ENCODE results near the gene S100A16.
"Not testable (repeated sequence)": the region's sequence is repeated elsewhere in the genome, so short reads cannot be mapped to it uniquely, and the experiment has no call there.

S100A16 gene

DNA sequence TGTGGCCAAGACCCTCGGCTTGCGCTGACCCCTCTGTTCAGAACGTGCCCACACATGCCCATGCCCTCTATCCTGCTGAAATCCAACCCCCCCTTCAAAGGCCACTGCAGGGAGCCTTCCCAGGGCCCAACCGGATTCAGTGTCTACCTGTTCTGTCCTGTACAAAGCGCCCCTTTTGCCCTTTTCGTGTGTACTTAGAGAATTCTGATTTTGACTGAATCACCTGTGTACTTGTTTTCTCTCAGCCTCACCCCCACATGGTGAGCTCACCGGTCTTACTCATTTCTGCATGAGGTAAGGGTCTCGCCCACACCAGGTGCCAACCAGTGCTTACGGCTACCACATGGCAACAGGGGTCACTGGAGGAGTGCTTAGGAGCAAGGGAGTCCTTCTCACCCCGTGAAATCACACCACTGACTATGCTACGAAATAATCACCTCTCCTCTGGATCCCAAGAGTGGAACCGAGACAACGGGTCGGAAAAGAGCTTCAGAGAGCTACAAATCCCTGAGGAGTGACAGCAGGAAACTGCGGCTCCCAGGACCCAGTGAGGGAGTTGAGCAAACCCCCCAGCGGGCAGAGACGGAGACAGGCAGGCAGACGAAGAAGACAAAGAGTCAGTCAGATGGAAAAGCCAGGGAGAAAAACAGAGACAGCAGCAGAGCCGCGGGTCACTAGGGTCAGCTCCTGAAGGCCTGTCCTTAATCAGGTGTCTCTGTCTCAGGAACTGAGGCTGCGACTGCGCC, 45.1 kb downstream of the S100A16 start:
- H3K4me3 ChIP-seq (ENCODE audit: low read depth, low read length), result no peak overlapping the region
- no peak for DNase-seq (ENCODE audit: low read depth)
- TF ChIP-seq, protein P1, sequence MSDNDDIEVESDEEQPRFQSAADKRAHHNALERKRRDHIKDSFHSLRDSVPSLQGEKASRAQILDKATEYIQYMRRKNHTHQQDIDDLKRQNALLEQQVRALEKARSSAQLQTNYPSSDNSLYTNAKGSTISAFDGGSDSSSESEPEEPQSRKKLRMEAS (IDR thresholded peaks at IDR 0.05; ENCODE audit: low read depth, low read length), result no peak
- TF ChIP-seq MYC (IDR thresholded peaks at IDR 0.05; ENCODE audit: low read depth, low read length), result no peak
- TF ChIP-seq POLR2A (IDR thresholded peaks at IDR 0.05; ENCODE audit: extremely low read depth, insufficient read length), result no peak
- TF ChIP-seq, protein P2, sequence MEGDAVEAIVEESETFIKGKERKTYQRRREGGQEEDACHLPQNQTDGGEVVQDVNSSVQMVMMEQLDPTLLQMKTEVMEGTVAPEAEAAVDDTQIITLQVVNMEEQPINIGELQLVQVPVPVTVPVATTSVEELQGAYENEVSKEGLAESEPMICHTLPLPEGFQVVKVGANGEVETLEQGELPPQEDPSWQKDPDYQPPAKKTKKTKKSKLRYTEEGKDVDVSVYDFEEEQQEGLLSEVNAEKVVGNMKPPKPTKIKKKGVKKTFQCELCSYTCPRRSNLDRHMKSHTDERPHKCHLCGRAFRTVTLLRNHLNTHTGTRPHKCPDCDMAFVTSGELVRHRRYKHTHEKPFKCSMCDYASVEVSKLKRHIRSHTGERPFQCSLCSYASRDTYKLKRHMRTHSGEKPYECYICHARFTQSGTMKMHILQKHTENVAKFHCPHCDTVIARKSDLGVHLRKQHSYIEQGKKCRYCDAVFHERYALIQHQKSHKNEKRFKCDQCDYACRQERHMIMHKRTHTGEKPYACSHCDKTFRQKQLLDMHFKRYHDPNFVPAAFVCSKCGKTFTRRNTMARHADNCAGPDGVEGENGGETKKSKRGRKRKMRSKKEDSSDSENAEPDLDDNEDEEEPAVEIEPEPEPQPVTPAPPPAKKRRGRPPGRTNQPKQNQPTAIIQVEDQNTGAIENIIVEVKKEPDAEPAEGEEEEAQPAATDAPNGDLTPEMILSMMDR (IDR thresholded peaks at IDR 0.05; ENCODE audit: low read depth, low read length), result no peak

GRCh38 chr1:153566414-153567371, 46.2 kb downstream of the S100A16 start:
- DNase-seq (ENCODE audit: low read depth), result peak; percentile 97
- no peak overlapping the region for H3K4me3 ChIP-seq (ENCODE audit: low read depth, low read length)
- TF ChIP-seq, protein P2 (IDR thresholded peaks at IDR 0.05; ENCODE audit: low read depth, low read length), result no peak
- TF ChIP-seq, protein P1 (IDR thresholded peaks at IDR 0.05; ENCODE audit: low read depth, low read length), result no peak
- TF ChIP-seq MYC (IDR thresholded peaks at IDR 0.05; ENCODE audit: low read depth, low read length) (no peak), POLR2A (IDR thresholded peaks at IDR 0.05; ENCODE audit: extremely low read depth, insufficient read length) (no peak)

DNA sequence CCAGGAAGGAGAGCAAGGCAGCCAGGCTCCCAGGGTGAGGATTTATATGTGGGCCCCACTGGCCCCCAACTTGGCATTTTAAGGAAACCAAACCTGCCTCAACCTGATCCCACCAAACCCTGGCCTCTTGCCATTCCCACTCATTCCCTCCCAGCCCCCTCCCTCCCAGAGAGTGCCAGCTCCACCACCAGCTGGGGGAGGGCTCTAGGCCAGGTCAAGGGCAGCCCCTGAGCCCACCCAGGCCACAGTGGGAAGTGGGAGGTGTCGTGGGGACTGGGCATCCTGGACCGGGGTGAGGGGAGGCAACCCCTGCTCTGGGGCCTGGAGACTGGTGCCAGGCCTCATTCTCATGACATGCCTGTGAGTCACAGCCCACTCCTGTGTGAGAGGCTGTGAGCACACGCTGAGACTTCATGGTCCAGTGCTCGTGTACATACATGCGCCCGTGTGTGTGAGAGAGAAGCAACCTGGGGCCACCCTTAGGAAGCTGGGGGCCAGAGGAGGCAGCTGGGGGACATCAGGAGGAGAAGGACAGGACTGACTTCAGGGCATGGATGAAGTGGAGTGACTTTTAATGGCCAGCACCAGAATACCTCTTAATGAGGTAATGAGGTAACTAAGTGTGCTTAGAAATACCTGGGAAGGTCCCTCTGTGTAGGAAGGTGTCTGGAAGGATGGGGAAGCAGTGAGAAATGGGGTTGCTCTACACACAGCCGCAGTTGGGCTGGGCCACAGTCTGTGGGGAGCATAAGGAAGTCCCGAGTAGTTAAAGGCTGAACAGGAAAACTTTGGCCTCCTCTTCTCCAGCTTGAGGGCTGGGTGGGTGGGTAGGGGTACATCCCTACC, 47.2 kb downstream of the S100A16 start, which contains the start of gene S100A2:
Gene S100A2, minus strand, starts transcription at position 316 of the 846 bp plus-strand sequence. CDS start 1,967 bp downstream, outside the sequence.
- no peak within 1 kb of the TSS for H3K4me3 ChIP-seq (ENCODE audit: low read depth, low read length)
- TF ChIP-seq POLR2A (IDR thresholded peaks at IDR 0.05; ENCODE audit: extremely low read depth, insufficient read length) (no peak), MYC (IDR thresholded peaks at IDR 0.05; ENCODE audit: low read depth, low read length) (no peak)
- TF ChIP-seq, protein P2 (IDR thresholded peaks at IDR 0.05; ENCODE audit: low read depth, low read length), result no peak
- TF ChIP-seq, protein P1 (IDR thresholded peaks at IDR 0.05; ENCODE audit: low read depth, low read length), result no peak
- DNase-seq (ENCODE audit: low read depth), result peak; percentile 59

DNA sequence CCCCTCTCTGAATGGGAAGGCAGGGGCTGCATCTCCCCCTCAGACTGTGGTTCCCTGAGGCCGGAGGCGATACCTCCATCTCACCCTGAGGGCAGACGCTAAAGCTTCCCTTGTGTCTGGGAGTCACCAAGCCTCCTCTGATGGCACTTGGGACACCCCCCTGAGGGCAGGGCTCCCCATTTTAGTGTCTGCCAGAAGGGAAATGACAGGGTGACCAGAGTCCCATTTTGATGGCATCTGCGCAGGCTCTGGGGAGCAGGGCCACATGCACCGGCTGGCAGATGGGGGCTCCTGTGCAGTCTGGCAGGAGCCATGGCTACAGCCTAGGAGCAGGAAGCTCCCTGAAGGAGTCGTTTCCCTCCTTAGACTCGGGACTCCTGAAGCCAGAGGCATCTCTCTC, 48.9 kb downstream of the S100A16 start:
- no peak overlapping the region for H3K4me3 ChIP-seq (ENCODE audit: low read depth, low read length)
- DNase-seq (ENCODE audit: low read depth), result no peak
- TF ChIP-seq, protein P1 (IDR thresholded peaks at IDR 0.05; ENCODE audit: low read depth, low read length), result no peak
- TF ChIP-seq, protein P2 (IDR thresholded peaks at IDR 0.05; ENCODE audit: low read depth, low read length), result no peak
- TF ChIP-seq POLR2A (IDR thresholded peaks at IDR 0.05; ENCODE audit: extremely low read depth, insufficient read length) (no peak), MYC (IDR thresholded peaks at IDR 0.05; ENCODE audit: low read depth, low read length) (no peak)

GRCh38 chr1:153563483-153563901, 49.4 kb downstream of the S100A16 start:
- no peak overlapping the region for H3K4me3 ChIP-seq (ENCODE audit: low read depth, low read length)
- no peak for DNase-seq (ENCODE audit: low read depth)
- TF ChIP-seq, protein P1 (IDR thresholded peaks at IDR 0.05; ENCODE audit: low read depth, low read length), result no peak
- TF ChIP-seq, protein P2 (IDR thresholded peaks at IDR 0.05; ENCODE audit: low read depth, low read length), result no peak
- no peak for TF ChIP-seq POLR2A (IDR thresholded peaks at IDR 0.05; ENCODE audit: extremely low read depth, insufficient read length)
- no peak for TF ChIP-seq MYC (IDR thresholded peaks at IDR 0.05; ENCODE audit: low read depth, low read length)

DNA sequence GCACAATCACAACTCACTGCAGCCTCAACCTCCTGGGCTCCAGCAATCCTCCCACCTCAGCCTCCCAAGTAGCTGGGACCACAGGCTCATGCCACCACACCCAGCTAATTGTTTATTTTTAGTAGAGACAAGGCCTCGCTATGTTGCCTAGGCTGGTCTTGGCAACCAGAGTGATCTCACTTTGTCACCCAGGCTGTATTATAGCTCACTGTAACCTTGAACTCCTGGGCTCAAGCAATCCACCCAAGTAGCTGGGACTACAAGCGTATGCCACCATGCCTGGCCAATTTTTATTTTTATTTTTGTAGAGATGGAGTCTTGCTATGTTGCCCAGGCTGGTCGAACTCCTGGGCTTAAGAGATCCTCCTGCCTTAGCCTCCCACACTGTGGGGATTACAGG, 50.9 kb downstream of the S100A16 start:
- DNase-seq (ENCODE audit: low read depth); H3K4me3 ChIP-seq (ENCODE audit: low read depth, low read length): not testable (repeated sequence)
